HTR-8/SVneo (cell line): ENCODE data around the gene RASSF3.

Source experiments
- DNase-seq: peaks from one replicate; pipeline ENCODE4 v3.0.0; 2011; ENCODE audit warnings: low spot score, mixed read lengths; ENCODE audit not compliant: insufficient read length
- FAIRE-seq: peaks from 2 replicates; lab custom pipeline; 2011; peaks lifted over from hg19 to GRCh38; lab: Jason Lieb, UNC

The RASSF3 gene

DNA sequence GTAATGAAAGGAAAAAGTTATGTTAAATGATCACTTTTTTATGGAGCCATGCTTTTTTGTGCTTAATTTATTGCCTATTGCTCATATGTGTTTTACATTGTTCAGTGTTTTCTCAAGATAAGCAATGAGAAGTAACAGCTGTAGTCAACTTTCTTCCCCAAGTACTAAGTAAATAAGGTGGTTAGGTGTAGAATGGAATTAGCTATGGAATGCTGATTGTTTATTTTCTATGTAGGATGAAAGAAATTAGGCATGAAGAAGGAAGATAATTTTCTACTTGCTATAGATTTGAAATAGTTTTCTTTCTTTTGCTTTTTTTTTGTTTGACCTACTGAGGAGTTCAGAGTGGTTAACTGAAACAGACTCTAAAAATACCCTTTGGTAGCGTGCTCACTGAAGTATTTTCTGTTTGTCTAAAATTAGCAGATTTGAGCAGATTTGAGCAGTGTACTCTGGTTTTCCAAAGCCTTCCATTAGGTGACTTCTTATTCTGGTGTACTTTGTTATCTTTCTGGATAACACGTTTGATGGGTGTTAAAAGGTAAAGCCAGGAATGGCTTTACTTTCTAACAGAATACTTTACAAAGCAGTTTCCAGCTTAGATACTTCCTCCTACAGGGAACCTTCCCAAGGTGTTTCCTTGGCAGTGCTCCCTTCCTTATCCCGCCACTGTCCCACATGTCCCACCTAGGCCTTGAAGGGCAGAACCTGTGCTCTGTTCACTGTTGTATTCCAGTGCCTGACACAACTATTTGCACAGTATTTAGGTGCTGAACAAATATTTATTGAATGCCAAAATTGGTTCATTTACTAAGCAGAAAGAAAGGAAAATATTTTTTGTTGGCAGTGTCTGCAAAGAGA is 56.0 kb downstream of the RASSF3 start:
- no peak for FAIRE-seq
- no peak for DNase-seq

DNA sequence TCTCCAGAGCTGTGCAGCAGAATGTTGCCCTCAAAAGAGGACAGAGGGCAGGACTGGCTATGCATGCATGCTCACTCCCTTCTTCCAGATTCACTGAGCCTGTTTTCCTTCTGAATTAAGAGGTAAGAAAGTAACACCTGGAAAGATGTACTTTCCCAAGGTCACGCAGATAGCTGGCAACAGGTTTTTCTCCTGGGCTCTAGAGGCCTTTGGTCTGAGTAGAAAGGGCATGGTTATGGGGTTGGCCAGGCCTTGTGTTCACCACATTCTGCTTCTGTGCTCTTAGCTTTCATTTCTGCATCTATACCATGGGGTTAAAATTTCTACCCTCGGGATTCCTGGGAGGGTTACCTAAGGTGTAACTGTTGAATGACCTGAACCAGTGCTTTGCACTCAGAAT is 57.5 kb downstream of the RASSF3 start:
- DNase-seq (no peak), FAIRE-seq (no peak)

DNA sequence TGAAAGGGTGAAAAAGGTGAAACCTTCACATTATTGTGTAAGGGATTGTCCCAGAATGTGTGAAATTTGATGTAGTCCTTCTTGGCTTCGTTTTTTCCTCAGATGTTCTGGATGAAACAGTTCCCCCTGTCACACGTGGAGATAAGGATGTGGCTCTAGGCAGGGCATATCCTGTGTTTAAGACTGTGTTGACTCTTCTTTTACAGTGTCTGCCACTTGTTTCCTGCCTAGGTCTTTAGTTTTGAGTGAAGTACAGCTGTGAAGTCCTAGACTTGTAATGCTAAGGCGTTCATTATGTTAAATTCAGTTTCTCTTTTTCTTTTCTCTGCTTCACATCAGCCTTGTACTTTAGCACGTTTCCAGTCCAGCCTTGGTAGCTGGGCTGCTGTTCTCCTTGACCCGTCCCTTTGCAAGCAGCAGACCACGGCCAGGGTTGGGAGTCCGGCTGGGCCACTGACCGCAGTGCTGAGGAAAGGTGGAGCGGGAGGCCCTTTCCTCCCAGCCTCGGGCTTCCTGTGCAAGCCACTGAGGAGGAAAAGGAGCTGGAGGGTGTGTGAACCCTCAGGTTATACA is 59.1 kb downstream of the RASSF3 start:
- DNase-seq (no peak), FAIRE-seq (no peak)

DNA sequence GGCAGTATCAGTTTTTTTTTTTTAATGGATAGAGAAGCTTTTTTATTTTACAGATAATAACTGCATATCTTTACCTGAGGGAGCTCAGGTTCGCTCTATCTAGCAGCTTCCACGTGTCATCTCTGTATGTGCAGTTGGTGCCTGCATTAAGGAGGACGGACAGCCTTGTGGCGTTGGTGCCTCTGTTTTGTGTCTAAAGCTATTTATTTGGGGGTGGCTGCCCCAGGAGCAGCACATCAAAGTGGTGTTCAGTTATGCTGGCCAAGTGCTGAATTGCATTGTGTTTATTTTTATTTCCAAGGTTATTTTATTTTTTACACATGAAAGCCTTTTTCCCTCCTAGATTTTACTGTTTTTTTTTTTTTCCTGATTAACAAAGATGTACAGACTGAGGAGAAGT is 59.7 kb downstream of the RASSF3 start:
- DNase-seq (no peak), FAIRE-seq (no peak)

DNA sequence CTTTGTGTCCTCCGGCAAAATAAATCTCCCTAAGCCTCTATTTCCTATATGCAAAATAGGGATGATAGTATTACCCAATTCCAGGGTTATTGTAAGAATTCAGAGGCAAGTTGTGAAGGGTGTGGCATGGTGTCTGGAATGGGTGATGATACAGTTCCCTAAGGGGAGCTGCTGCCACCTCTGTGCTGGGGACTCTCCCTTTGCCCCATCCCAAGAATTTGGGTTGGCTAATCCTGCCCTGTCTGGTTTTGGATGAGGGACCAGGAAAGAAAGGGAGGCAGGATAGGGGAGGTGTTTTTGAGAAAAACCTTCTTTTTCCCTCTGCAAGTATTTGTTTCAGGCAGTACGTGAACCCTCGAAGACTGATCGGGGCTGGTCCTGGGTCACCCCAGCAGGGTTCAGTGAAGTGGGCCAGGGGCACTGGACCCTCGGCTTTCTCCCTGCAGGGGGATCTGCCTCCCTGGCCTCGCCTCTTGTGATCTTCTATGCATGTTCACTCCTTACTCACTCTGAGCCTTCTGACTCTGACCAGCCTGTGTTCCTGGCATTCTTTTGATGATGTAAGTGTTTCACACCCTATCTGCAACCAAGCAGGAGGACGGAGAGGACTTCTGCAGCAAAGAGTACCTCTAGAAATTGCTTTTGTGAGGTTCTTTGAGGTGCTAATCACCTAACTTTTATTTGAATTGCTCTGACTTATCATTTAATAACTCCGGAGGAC is 60.8 kb downstream of the RASSF3 start:
- no peak for DNase-seq

DNA sequence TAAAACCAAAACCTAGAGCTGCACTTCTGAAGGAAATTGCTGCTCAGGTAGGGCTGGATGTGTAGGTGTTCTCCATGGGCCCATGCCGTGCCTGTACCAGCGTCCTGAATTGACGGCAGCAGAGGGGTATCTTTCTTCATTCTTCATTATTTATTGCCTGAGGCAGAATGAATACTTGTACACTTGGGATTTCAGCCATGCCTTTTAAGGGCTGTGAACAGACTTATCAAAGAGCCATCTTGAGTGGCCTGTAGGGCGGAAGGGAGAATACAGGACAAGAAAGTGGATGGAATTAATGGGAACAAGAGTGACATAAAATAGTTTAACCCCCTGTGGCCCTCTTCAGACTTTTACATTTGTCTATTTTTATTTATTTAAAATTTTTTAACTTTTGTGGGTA is 61.4 kb downstream of the RASSF3 start:
- DNase-seq: no peak
- FAIRE-seq: no peak

More for the DNA sequence above, 60.8 kb downstream of the RASSF3 start:
- FAIRE-seq: no peak

DNA sequence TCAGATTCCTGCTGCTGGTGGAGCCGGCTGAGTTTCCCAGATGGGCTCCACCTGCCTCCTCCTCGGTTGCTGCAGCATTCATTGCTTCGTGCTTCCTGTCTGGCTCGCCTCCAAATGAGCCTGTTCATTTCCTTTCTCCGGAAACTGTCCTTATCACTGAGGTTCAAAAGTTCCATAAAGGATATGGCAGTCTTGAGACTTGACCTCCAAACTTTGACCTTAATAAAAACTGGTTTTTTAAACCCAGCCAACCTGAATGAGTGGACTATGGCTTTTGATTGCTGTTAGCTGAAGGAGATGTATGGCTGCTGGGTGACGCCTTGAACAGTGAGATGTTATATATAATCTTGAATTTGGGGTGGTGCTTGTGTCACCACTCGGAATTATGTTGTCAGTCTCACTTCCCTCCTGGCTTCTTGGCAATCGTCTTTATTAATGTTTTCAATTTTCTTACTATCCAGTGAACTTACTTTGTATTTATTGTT is 62.7 kb downstream of the RASSF3 start:
- FAIRE-seq (no peak), DNase-seq (peak; percentile 32)

DNA sequence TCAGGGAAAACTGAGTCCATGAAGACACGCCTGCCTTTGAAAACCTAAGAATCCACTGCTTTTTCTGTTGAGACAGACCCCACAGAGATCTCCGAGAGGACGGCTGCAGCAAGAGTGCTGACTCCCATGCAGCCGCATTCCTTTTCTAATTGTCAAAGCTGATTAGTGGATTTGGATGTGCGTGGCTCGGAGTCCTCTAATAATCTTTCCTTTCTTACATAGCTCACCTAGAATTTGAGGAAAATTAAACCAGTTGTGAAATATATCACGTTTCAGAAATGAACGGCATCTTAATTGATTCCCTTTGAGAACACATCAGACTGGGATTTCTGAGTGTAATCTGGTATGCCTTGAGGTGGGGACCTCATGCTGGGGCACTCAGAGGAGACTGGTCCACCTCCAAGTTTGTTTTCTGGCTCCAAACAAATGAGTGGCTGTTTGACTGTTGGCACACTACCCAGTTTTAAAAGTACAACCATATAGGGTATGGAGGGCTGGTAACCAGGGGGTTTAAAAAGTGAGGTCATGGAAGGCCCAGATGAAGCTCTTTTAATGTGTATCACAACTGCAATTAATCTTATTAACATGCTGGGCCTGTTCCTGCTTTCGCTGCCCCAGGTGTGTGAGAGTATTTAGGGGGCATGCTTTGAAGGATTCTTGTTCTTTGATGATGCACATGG is 63.3 kb downstream of the RASSF3 start:
- DNase-seq (no peak), FAIRE-seq (no peak)

DNA sequence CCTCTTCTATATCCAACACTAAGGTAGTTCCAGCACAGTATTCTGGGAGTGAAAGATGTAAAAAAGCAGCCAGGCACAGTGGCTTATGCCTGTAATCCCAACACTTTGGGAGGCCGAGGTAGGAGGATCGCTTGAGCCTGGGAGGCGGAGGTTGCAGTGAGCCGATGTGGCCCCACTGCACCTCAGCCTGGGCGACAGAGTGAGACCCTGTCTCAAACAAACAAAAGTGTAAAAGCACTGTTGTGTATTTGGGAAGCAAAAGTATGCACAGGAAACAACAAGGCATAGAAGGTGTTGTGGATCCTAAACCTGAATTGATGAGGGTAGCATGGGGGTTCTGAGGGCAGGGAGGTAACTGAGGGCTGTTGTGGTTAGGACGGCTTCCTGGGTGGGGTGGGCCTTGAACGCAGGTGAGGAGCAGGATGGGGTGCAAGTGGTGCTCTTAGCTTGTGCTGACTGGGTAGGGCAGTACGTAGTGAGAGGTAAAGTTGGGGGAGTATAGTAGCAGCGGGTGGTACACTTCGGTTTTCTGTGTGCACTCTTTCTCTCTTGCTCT is 64.2 kb downstream of the RASSF3 start:
- no peak for FAIRE-seq
- DNase-seq: no peak

DNA sequence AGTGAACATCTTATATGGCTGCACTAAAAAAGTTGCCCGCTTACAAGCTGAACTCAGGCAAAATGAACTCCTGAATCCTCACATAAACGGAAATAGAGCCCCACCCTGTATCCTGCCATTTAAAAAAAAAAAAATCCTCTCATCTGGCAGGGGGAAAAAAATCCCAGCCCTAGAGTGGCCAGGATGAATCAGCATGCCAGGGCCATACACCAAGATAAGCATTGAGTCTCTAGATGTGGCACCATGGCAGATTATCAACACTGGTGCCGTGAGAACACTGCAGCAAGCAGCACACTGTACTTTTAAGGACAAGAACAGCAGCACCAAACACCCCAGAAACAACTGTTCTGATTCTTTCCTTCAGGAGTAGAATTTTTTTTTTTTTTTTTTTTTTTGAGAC is 65.5 kb downstream of the RASSF3 start:
- DNase-seq (no peak), FAIRE-seq (no peak)

DNA sequence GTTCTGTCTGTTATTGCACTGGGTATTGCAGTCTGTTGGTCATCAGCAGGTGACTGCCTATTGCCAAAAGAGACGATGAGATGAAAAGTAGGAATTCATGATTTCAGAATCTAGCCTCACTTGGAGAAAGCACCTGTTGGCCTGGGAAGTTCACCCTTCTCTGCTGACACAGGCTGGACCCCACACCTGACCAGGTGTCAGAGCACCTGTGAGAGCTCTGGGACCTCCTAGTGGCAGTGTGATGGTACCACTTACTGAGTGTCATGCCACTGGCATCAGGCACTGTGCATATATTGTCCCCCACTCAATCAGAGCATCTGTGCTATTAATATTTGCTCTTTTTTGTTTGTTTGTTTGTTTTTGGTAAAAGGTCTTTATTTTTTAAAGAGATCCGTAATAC is 68.0 kb downstream of the RASSF3 start:
- FAIRE-seq (no peak), DNase-seq (no peak)

DNA sequence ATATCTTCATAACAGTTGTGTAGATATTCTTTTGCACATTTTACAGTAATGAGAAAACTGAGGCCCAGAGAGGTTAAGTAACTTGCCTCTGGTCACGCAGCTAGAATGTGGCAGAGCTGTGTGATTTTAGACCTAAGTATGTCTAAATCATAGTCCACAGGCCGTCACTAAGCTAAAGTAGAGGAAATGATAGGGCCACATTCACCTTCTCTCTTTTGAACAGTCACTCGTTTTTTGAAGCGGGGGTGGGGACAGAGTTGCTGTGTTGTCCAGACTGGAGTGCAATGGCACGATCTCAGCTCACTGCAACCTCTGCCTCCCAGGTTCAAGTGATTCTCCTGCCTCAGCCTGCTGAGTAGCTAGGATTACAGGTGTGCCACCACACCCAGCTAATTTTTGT is 68.5 kb downstream of the RASSF3 start:
- no peak for FAIRE-seq

DNA sequence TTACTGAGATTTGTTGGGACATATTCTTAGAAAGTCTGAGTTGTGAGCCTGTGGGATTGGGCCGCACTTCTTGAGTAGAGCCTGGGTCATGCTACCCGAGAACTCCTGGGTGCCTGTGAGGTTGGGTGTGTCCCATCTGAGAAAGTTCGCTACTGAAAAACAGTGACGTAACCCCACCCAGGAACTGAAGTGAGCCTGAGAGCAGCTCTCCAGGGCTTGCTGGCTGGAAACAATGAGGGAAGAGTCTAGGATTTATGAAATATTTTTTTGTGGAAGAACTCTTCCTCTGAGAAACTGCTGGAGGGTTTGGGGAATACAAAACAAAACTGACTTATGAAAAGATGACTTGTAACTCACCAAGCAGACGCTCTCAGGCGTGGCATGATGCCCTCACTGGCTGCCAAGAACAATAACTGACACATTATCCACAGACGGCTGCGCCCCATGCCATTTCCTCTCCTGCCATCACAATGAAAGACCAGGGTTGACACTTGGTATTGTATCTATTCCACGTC is 69.2 kb downstream of the RASSF3 start:
- no peak for FAIRE-seq
- peak; percentile 59 for DNase-seq

More for the DNA sequence above, 68.5 kb downstream of the RASSF3 start:
- no peak for DNase-seq

DNA sequence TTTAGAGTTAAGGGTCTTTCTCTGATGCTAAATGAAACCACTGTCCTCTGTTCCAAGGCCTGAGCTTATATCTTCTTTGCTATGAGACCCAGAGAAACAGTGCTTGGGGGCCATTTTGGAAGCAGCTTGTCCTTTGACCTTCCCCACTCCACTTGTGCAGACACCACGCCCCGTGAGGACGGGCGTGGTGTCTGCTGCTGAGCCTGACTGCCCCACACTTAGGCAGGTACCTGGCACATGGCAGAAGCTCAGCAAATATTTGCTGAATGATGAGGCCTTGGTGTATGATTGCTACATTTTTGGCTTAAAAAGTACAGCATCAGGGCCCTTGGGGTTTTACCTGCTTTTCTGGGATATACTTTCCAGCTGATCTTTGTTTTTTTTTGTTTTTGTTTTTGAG is 69.9 kb downstream of the RASSF3 start:
- DNase-seq (no peak), FAIRE-seq (no peak)

DNA sequence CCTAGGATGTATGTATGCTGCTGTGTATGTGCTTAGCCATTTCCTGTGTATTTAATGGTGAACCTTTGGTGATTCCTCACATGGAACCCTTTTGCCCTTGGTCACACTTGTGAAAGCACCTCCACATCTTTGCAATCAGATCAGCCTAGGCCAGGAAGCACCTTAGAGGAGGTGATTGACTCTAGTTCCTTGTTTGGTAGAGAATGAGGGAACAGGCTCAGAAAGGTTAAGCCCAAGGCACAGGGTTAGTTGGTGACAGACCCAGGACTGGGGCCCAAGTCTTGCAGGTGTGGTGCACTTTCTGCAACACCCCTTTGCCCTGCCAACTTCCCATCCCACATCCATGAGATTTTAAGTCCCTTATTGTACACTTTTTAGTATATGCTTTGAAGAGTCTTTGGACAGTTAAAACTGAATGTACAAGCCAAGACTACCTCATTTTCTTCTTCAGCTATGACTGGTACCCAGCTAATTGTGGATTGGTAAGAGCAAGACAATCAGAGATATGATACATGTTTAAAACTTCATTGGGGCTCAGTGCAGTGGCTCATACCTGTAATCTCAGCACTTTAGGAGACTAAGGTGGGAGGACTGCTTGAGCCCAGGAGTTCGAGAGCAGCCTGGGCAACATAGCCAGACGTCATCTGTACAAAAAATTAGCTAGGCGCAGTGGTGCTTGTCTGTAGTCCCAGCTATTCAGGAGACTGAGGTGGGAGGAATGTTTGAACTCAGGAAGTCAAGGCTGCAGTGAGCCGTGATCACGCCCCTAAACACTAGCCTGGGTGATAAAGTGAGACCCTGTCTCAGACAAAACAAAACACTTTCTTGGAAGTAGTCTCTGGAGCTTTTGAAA is 71.1 kb downstream of the RASSF3 start:
- DNase-seq (no peak), FAIRE-seq (no peak)

DNA sequence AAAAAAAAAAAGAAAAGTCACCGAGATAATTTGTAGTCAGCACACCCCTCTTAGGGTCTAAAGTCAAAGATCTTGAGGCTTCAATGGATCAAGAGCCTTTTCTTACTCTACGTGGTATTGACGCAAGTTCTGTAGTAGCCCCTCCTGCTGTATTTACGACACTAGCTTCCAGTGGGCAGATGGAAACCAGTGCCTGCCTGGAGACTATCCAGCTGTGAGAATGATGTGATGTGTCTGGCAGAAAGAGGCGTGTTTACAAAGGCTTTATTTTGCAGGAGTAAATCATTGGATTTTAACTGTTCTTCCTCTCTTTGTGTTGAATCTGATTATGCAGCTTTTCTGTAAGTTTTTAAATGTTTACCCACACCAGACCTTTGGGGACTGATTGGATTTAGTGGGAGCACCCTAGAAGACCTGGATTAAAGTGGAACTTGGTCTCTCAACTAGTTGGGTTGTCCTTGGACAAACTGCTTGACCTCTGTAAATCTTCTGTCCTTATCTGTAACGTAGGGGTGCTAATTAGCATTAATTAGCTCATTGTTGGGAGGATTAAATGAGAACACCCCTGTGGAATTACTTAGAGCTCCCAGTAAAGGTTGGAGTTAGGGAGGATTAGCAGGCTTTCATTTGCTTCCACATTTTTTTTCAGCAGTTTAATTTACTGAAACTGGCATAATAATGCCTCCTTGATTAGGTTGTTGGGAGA is 72.4 kb downstream of the RASSF3 start:
- DNase-seq (no peak), FAIRE-seq (no peak)

DNA sequence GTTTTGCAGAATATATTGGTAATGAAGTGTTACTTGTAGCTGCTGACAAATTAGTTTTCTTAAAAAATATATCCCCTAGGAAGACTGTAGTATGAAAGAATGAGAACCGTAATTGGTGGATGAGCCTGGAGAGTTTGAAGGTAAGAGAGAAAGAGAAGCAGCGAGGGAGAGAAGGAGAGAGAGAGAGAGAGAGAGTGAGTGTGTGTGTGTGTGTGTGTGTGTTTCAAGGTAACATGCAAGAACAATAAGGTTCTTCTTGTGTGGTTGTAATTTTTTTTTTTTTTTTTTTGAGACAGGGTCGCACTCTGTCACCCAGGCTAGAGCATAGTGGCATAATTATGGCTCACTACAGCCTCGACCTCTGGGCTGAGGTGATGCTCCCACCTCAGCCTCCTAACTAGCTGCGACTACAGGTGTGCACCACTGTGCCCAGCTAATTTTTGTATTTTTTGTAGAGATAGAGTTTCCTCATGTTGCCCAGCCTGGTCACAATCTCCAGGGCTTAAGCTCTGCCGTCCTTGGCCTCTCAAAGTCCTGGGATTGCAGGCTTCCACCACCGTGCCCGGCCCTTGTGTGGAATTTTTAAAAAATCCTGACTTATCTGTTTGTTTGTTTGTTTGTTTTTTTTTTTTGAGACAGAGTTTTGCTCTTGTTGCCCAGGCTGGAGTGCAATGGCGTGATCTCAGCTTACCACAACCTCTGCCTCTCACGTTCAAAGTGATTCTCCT is 73.7 kb downstream of the RASSF3 start:
- FAIRE-seq (no peak), DNase-seq (no peak)

DNA sequence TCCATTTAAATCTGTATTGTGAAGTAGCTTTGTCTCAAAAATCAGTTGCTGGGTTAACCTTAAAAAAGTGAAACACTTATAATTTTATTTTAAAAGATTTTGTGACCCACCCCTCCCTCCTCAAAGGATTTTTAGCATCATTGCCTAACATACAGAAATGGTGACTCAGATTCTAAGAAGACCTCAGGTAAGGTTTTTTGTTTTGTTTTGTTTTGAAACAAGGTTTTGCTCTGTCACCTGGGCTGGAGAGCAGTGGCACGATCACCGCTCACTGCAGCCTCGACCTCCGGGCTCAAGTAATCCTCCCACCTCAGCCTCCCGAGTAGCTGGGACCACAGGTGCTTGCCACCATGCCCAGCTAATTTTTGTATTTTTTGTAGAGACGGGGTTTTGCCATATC is 74.8 kb downstream of the RASSF3 start:
- FAIRE-seq (no peak), DNase-seq (no peak)
